ENCODE measurements around the gene THAP4. TPM values are rescaled to one million over a fixed set of nuclear protein-coding genes. Genes with fewer than 3 reads are reported as not detected.

The THAP4 gene
- total RNA-seq, 2 experiments from 2014 or later: 27.5 to 31.4 TPM

- H3K36me3 Mint-ChIP-seq (ENCODE audit: low read depth): peaks cover 64% of the 10 kb centered on the region
Measured at GRCh38 chr2:241652142-241652541, 15.2 kb upstream of the THAP4 start.

GRCh38 chr2:241649927-241650326, 13.0 kb upstream of the THAP4 start:
- no peaks in the 10 kb centered on the region for H3K9me3 Mint-ChIP-seq
- H3K36me3 ChIP-seq (ENCODE audit: insufficient read depth, low read length): peaks cover 41% of the 10 kb centered on the region
- no peak overlapping the region for H3K4me3 Mint-ChIP-seq
- TF ChIP-seq CTCF (IDR thresholded peaks at IDR 0.05): no peak
- ChIA-PET CTCF (no interaction called here), POLR2A (no interaction called here)
- peaks cover 14% of the 10 kb centered on the region for H3K4me1 Mint-ChIP-seq (ENCODE audit: low read depth)
- H3K9me3 ChIP-seq (ENCODE audit: control insufficient read depth in 1 of 2, insufficient read depth in 1 of 2, low read length in 2 of 2): no peaks in the 10 kb centered on the region
- DNase-seq (no peak), ATAC-seq (ENCODE audit: poor library complexity) (no peak)
- peaks cover 6% of the 10 kb centered on the region for H3K4me1 ChIP-seq (ENCODE audit: insufficient read depth, low read length)
- H3K27me3 Mint-ChIP-seq: no peaks in the 10 kb centered on the region
- H3K4me3 ChIP-seq (ENCODE audit: low read length): no peak overlapping the region
- no peak overlapping the region for H3K27ac Mint-ChIP-seq
- H3K27ac ChIP-seq (ENCODE audit: low read depth in 1 of 2, low read length in 2 of 2): no peak overlapping the region
- intact Hi-C loops (cut with DNase I, micrococcal nuclease): no loop called here
- no peaks in the 10 kb centered on the region for H3K27me3 ChIP-seq (ENCODE audit: control insufficient read depth in 1 of 2, insufficient read depth in 2 of 2, low read length in 2 of 2)
- peaks cover 43% of the 10 kb centered on the region for H3K36me3 Mint-ChIP-seq (ENCODE audit: low read depth)

More at GRCh38 chr2:241652142-241652541, 15.2 kb upstream of the THAP4 start:
- Mint-ChIP-seq H3K27ac (no peak overlapping the region), H3K9me3 (no peaks in the 10 kb centered on the region), H3K4me1 (ENCODE audit: low read depth) (peaks cover 10% of the 10 kb centered on the region), H3K4me3 (no peak overlapping the region), H3K27me3 (no peaks in the 10 kb centered on the region)
- H3K9me3 ChIP-seq (ENCODE audit: control insufficient read depth in 1 of 2, insufficient read depth in 1 of 2, low read length in 2 of 2): no peaks in the 10 kb centered on the region
- intact Hi-C loops (cut with DNase I, micrococcal nuclease): no loop called here
- ChIA-PET POLR2A (no interaction called here), CTCF (no interaction called here)
- no peaks in the 10 kb centered on the region for H3K27me3 ChIP-seq (ENCODE audit: control insufficient read depth in 1 of 2, insufficient read depth in 2 of 2, low read length in 2 of 2)
- peaks cover 60% of the 10 kb centered on the region for H3K36me3 ChIP-seq (ENCODE audit: insufficient read depth, low read length)
- no peak overlapping the region for H3K4me3 ChIP-seq (ENCODE audit: low read length)
- ATAC-seq (ENCODE audit: poor library complexity) (no peak), DNase-seq (no peak)
- no peaks in the 10 kb centered on the region for H3K4me1 ChIP-seq (ENCODE audit: insufficient read depth, low read length)
- H3K27ac ChIP-seq (ENCODE audit: low read depth in 1 of 2, low read length in 2 of 2): no peak overlapping the region
- TF ChIP-seq CTCF (IDR thresholded peaks at IDR 0.05): no peak

GRCh38 chr2:241649404-241649803, 12.4 kb upstream of the THAP4 start:
- Histone ChIP-seq H3K36me3 (ENCODE audit: insufficient read depth, low read length) (peaks cover 35% of the 10 kb centered on the region), H3K4me1 (ENCODE audit: insufficient read depth, low read length) (peaks cover 8% of the 10 kb centered on the region), H3K27ac (ENCODE audit: low read depth in 1 of 2, low read length in 2 of 2) (no peak overlapping the region), H3K4me3 (ENCODE audit: low read length) (no peak overlapping the region), H3K27me3 (ENCODE audit: control insufficient read depth in 1 of 2, insufficient read depth in 2 of 2, low read length in 2 of 2) (no peaks in the 10 kb centered on the region), H3K9me3 (ENCODE audit: control insufficient read depth in 1 of 2, insufficient read depth in 1 of 2, low read length in 2 of 2) (no peaks in the 10 kb centered on the region)
- Mint-ChIP-seq H3K9me3 (no peaks in the 10 kb centered on the region), H3K27ac (no peak overlapping the region), H3K4me3 (no peak overlapping the region), H3K4me1 (ENCODE audit: low read depth) (peaks cover 15% of the 10 kb centered on the region), H3K27me3 (no peaks in the 10 kb centered on the region), H3K36me3 (ENCODE audit: low read depth) (peaks cover 38% of the 10 kb centered on the region)
- no peak for TF ChIP-seq CTCF (IDR thresholded peaks at IDR 0.05)
- intact Hi-C loops (cut with DNase I, micrococcal nuclease): no loop called here
- DNase-seq (no peak), ATAC-seq (ENCODE audit: poor library complexity) (no peak)
- ChIA-PET CTCF (no interaction called here), POLR2A (no interaction called here)

All from CD4-positive, alpha-beta T cell (primary cell).